ENCODE data around the gene NPW. TPM values are rescaled to one million over a fixed set of nuclear protein-coding genes. Genes with fewer than 3 reads are reported as not detected.
A peak's percentile ranks its signal among the peaks of the same experiment; 100 is the strongest.

NPW gene
- total and polyA plus RNA-seq, 2 of the 8 experiments (the other 6 are each of a cell fraction or from before 2014, with no cell fraction given): 4.0 to 10.3 TPM

DNA sequence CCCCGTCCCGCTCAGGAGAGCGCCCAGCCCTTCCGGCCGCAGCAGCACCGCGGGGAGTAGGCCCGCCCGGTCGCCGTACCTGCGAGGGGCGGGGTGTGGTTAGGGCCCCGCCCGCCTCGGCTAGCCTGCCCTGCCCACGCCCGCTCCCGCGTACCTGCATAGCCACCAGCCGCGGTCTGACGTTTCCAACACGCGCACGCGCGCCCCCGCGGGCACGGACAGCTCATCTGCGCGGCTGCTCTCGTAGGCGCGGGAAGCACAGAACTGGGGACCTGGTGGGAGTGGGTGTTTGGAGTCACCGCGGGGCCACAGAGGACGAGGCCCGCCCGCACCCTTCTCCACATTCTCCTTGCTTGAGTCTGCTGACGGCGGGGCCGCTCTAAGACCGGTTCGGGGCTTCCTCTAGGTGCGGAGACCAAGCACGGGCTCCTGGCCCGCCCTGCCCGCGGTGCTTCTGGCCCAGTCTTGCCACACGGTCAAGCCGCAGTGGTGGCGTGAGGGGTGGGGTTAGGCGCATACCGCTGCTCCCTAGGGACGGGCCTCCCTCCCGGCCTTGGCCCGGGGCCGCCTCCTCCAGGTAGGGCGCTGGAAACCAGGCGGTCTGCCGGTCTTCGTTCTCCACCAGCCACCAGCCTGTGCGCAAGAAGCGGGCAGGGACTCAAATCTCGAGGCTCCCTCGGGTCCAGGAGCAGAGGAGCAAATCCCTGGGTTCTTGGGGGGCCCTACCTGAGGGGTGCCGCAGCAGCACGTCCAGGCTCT is 40.1 kb upstream of the NPW start:
- Histone ChIP-seq H3K4me1 (replicated peaks in 1 of 4; ENCODE audit: control insufficient read depth in 3 of 4, insufficient read depth in 4 of 4, low read length in 3 of 4) (peaks cover 3 to 30% (median 25%) of the 10 kb centered on the region in 4 experiments), H3K4me2 (ENCODE audit: insufficient read depth in 1 of 2, low read depth in 2 of 2, low read length in 2 of 2) (peak overlapping the region; percentile 87 to 91), H3K79me1 (ENCODE audit: low read depth, low read length) (no peaks in the 10 kb centered on the region), H4K20me1 (replicated peaks in 1 of 2; ENCODE audit: control insufficient read depth in 1 of 2, insufficient read depth in 2 of 2, low read length in 2 of 2) (peaks cover 2 to 22% of the 10 kb centered on the region in 2 experiments), H2AK5ac (ENCODE audit: low read depth, low read length) (0 out of 2 replicates have a peak overlapping the region, but pooled peaks have one; percentile 13), H2AFZ (ENCODE audit: low read length) (no peak overlapping the region), H3K56ac (replicated peaks; ENCODE audit: insufficient read length, low read depth, low read length) (no peak overlapping the region), H3K18ac (ENCODE audit: extremely low read depth, low read length) (peak overlapping the region; percentile 78), H3K9ac (replicated peaks in 1 of 4; ENCODE audit: extremely low read depth in 1 of 4, low read depth in 3 of 4, low read length in 3 of 4) (peak overlapping the region in 1 of 4 experiments; percentile 22; a peak in 4 of 7 replicates), H3K79me2 (ENCODE audit: control insufficient read depth in 1 of 2, insufficient read depth in 2 of 2, low read length in 2 of 2) (0 out of 4 replicates have a peak, but pooled peaks cover 0 to under 1% of the 10 kb centered on the region in 2 experiments), H2BK5ac (ENCODE audit: low read depth, low read length) (peak overlapping the region; percentile 60; the same call in 1 of the 2 replicates), H3K4ac (replicated peaks; ENCODE audit: insufficient read length, low read depth, low read length) (peak overlapping the region; percentile 78), H3K23me2 (ENCODE audit: low read depth, low read length) (peaks cover 22% of the 10 kb centered on the region), H3K9me3 (ENCODE audit: insufficient read depth in 2 of 2, low read depth in 1 of 2, low read length in 1 of 2) (no peaks in the 10 kb centered on the region), H3K23ac (ENCODE audit: insufficient read length) (no peak overlapping the region), H4K91ac (replicated peaks; ENCODE audit: insufficient read length, low read length) (peak overlapping the region; percentile 55), H4K8ac (ENCODE audit: extremely low read depth, insufficient read depth, low read length) (peak overlapping the region; percentile 83), H4K5ac (ENCODE audit: insufficient read length, low read depth, low read length) (peak overlapping the region; percentile 64), H3K4me3 (ENCODE audit: extremely low read depth in 1 of 4, insufficient read depth in 2 of 4, low read depth in 3 of 4, low read length in 4 of 4) (peak overlapping the region; percentile 31 to 61 (median 38)), H3K36me3 (ENCODE audit: control insufficient read depth in 2 of 4, insufficient read depth in 4 of 4, low read length in 3 of 4) (peaks cover 11 to 32% (median 20%) of the 10 kb centered on the region in 4 experiments; a peak in 7 of 8 replicates), H3K27me3 (replicated peaks in 1 of 4; ENCODE audit: control insufficient read depth in 3 of 4, extremely low read depth in 1 of 4, insufficient read depth in 3 of 4, low read length in 3 of 4) (peaks cover 8 to 40% (median 39%) of the 10 kb centered on the region in 4 experiments; a peak in 6 of 7 replicates), H2BK12ac (ENCODE audit: low read depth, low read length) (0 out of 2 replicates have a peak overlapping the region, but pooled peaks have one; percentile 60), H2BK120ac (replicated peaks; ENCODE audit: low read depth, low read length) (no peak overlapping the region), H3K27ac (ENCODE audit: low read depth, low read length) (no peak overlapping the region), H2BK15ac (ENCODE audit: low read length) (no peak overlapping the region), H3K14ac (ENCODE audit: insufficient read length) (no peak overlapping the region), H2BK20ac (ENCODE audit: low read length) (no peak overlapping the region)
- FAIRE-seq: no peak
- ChIA-PET CTCF (ENCODE audit: partially characterized antibody) (interaction anchor here (0.5 to 1.5 kb wide), 2 partner anchors 25 to 52 kb away, joined by 3 to 4 read pairs; no protein-coding TSS in a partner anchor), POLR2A (ENCODE audit: partially characterized antibody) (interaction anchor here (0.8 to 28.2 kb wide), 17 partner anchors 8 to 175 kb away, joined by 3 to 736 read pairs (median 4); partner anchors contain the start of genes MSRB1, NDUFB10, RNF151 and RPS2)
- 9% methylated on average over 33 of the region's 70 CpGs; no CpG with 5 or more reads in 1 of the 2 experiments for WGBS, 2 experiments (ENCODE audit: extremely low coverage in 1 of 2, insufficient coverage in 1 of 2, insufficient read length in 1 of 2, insufficient replicate concordance in 2 of 2, low coverage in 1 of 2, low lambda C conversion rate in 2 of 2, missing lambda C conversion rate in 1 of 2)
- DNase-seq (ENCODE audit: low read depth in 1 of 2, low spot score in 2 of 2): peak in 1 of 2 experiments; percentile 87
- TF ChIP-seq RFX5 (IDR thresholded peaks at IDR 0.05; ENCODE audit: borderline replicate concordance, low read depth, low read length) (no peak), NRF1 (IDR thresholded peaks at IDR 0.05; ENCODE audit: low read depth, low read length) (no peak), SP2 (IDR thresholded peaks at IDR 0.05; ENCODE audit: low read length) (no peak), GABPA (IDR thresholded peaks at IDR 0.05; ENCODE audit: borderline replicate concordance, insufficient read depth, low read length) (peak; percentile 56; the same call in 1 of the 2 replicates), POLR2A (IDR thresholded peaks at IDR 0.05; ENCODE audit: control extremely low read depth in 1 of 2, low read depth in 2 of 2, low read length in 2 of 2) (peak in 1 of 2 experiments; percentile 22; a peak in 1 of 3 replicates), EZH2 (IDR thresholded peaks at IDR 0.05; ENCODE audit: low read depth, low read length, severe bottlenecking) (no peak), TAF1 (IDR thresholded peaks at IDR 0.05; ENCODE audit: low read depth, low read length) (peak; percentile 26; the same call in 1 of the 2 replicates), CREB1 (IDR thresholded peaks at IDR 0.05) (peak; percentile 58), KDM4A (IDR thresholded peaks at IDR 0.05; ENCODE audit: low read depth, low read length, severe bottlenecking) (peak; percentile 29), TAF7 (optimal IDR thresholded peaks at IDR 0.05; ENCODE audit: borderline replicate concordance, low read depth, low read length) (peak; percentile 14), SRF (IDR thresholded peaks at IDR 0.05; ENCODE audit: low read depth, low read length) (no peak), TEAD4 (IDR thresholded peaks at IDR 0.05; ENCODE audit: low read depth, low read length) (peak; percentile 4; the same call in 1 of the 2 replicates)
